GM21737 (cell line): ENCODE data around the gene BTBD17.

Experiments
- ATAC-seq: cut with Tn5 transposase; IDR thresholded peaks from one replicate; pipeline ENCODE4 v1.9.1; 2021; ENCODE audit warnings: mild to moderate bottlenecking, moderate library complexity; ENCODE audit not compliant: unreplicated experiment

Gene BTBD17

GRCh38 chr17:74389084-74389753, 27.6 kb upstream of the BTBD17 start:
- no peak for ATAC-seq

- ATAC-seq: no peak
Observed at GRCh38 chr17:74387365-74388218, 25.9 kb upstream of the BTBD17 start.

GRCh38 chr17:74386386-74386785, 24.7 kb upstream of the BTBD17 start:
- no peak for ATAC-seq

GRCh38 chr17:74385201-74385600, 23.5 kb upstream of the BTBD17 start:
- no peak for ATAC-seq

GRCh38 chr17:74383141-74383540, 21.5 kb upstream of the BTBD17 start:
- no peak for ATAC-seq

- ATAC-seq: no peak
Observed at GRCh38 chr17:74380959-74381808, 19.5 kb upstream of the BTBD17 start.

- ATAC-seq: no peak
Observed at GRCh38 chr17:74380086-74380958, 18.7 kb upstream of the BTBD17 start.

DNA sequence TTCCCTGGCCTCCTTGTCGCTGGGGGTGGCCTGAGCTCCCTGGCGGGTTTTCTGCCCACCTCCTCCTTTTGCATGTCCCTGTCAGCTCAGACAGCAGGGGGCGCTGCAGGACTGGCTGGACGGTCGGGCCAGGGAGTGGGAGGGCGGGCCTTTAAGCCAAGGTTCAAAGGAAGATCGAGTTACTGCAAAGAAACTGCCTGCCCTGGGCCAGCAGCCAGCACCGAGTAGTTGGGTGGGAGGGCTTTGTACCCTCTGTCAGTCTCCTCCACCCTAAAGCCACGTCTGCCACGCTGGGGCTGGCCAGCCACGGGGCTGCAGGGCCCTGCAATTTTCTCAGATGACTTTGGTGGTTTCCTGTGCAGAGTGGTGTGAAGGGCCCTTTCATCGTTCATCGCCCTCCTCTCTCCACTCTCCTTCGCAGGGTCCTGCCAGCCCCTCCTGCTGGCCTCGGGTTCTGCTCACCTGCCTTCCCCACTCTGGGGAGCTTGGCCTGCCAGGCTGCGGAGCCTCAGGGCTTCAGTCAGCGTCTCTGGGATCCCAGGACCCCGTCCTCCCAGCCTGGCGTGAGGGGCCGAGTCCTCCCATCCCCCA, 17.9 kb upstream of the BTBD17 start:
- no peak for ATAC-seq

GRCh38 chr17:74374858-74375257, 13.2 kb upstream of the BTBD17 start:
- no peak for ATAC-seq

- ATAC-seq: no peak
Observed at GRCh38 chr17:74373838-74374606, 12.4 kb upstream of the BTBD17 start.

- ATAC-seq: no peak
Observed at GRCh38 chr17:74372426-74372825, 10.8 kb upstream of the BTBD17 start.

DNA sequence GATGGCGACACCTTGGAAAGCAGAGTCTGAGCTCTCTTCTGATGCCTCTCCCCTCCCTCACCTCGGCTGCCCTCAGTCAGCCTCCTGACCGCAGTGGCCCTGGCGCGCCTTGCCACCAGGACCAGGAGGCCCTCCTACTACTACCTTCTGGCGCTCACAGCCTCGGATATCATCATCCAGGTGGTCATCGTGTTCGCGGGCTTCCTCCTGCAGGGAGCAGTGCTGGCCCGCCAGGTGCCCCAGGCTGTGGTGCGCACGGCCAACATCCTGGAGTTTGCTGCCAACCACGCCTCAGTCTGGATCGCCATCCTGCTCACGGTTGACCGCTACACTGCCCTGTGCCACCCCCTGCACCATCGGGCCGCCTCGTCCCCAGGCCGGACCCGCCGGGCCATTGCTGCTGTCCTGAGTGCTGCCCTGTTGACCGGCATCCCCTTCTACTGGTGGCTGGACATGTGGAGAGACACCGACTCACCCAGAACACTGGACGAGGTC, 10.0 kb upstream of the BTBD17 start:
- ATAC-seq: no peak

DNA sequence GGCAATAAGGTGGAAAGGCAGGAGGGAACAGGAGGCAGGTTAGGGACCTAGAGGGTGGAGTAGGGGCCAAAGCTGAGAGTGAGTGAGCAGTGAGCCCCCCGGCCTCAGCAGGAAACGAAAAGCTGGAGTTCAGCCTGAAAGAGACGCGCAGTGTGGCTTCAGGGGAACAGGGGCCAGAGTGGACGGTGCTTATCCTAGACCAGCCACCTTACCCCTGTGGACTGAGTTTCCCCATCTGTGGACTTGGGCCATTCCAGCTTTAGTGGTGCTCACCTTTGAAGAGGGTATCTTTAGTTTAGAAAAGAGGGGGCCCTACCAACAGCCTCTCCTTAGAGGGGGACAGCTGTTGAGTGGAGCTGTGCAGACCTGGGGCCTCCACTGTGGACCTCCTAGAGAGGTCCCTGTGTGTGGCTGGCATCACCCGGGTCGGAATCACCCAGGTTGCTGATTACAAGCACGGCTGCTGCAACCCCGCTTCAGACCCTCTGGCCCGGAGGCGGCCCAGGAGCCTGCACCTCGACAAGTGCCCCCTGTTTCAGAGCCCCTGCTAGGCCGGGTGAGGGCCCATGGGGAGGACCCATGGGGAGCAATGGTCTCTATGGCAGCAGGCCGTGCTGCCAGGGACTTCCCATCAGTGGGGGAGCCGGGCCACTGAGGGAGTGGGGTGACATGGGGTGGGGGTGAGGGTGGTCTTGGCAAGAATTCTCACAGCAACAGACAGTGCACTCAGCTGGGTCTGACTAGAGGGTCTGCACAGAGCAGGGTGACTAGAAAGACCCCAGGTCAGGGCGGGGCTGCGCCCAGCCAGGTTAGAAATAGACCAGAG, 8.2 kb upstream of the BTBD17 start:
- no peak for ATAC-seq

- no peak for ATAC-seq
Observed at GRCh38 chr17:74369221-74369620, 7.6 kb upstream of the BTBD17 start.

- ATAC-seq: no peak
Observed at GRCh38 chr17:74368341-74369081, 6.8 kb upstream of the BTBD17 start.

- no peak for ATAC-seq
Observed at GRCh38 chr17:74367206-74367605, 5.5 kb upstream of the BTBD17 start, which contains the start of gene GPR142. Gene GPR142, plus strand, starts transcription at chr17:74367506. Its CDS starts 2,035 bp downstream, at chr17:74369541.

GRCh38 chr17:74362810-74363498, 1.3 kb upstream of the BTBD17 start:
- ATAC-seq: no peak
